GM21390 (cell line): ENCODE results near the gene FTHL17.
A peak's percentile ranks its signal among the peaks of the same experiment; 100 is the strongest.

ENCODE experiments used
- ATAC-seq: cut with Tn5 transposase; IDR thresholded peaks from one replicate; pipeline ENCODE4 v1.9.1; 2021; ENCODE audit not compliant: unreplicated experiment

FTHL17 gene

DNA sequence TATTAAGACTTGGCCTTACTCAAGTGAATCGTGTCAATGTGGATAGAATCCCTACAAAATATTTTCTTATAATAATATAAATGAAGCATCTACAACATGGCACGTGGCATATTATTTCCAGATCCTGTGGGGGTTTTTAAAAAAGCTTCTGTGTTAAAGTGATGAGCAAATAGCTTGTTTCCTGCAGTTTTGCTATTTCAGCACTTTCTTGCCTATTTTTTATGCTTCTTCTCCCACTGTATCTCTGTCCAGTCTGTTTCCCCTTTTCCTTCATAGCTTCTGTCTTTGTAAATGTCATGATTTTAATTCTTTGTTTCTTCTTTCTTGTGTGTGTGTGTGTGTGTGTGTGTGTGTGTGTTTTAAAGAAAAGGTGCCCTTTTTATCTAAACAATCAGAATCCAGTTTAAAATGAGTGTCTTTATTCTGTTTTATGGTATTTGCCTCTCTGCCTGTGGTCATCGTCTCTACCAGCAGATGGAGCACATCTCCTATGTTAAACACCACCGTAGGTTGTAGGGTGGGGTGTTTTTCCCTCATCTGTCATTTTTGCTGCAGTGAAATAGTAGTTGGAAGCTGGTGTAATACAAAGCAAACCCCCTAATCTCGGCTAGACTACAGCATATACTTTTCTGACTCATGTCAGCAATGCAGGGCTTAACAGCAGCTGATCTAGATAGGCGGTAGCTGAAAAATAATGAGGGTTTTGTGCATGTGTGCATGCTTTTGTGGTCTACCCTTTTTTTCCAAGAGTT, 33.1 kb downstream of the FTHL17 start:
- peak; percentile 83 for ATAC-seq

DNA sequence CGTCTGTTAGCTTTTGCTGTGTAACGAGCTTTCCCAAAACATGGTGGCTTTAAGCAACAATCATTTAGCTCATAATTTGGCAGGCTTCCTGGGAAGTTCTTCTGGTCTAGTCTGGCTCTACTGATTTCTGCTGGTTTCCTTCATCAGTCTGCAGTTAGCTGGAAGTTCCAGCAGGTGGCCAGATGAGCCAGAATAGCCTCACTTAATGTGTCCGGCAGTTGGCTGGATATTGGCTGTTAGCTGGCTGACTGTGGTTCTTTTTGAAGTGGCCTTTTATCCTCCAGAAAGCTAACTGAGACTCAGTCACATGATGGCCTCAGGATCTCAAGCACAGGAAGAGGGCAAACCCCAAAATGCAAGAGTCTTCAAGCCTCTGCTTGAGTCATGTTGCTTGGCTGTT, 34.9 kb downstream of the FTHL17 start:
- peak; percentile 74 for ATAC-seq

DNA sequence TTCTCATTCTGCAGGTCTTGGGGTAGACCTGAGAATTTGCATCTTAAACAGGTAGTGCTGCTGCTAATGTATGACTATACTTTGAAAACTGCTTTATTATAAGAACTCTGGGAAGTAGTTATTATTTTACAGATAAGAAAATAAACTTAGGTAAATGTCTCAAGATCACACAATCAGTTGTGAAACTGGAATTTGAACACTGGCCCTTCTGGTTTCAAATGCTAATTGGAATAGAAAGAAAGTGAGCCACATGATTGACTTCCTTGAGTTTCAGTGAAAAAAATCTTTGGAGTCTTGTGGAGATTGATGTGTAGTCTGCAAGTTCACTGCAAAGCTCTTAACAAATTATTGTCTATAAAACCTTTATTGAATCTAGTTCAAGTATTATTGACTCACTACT, 44.5 kb downstream of the FTHL17 start:
- no peak for ATAC-seq

DNA sequence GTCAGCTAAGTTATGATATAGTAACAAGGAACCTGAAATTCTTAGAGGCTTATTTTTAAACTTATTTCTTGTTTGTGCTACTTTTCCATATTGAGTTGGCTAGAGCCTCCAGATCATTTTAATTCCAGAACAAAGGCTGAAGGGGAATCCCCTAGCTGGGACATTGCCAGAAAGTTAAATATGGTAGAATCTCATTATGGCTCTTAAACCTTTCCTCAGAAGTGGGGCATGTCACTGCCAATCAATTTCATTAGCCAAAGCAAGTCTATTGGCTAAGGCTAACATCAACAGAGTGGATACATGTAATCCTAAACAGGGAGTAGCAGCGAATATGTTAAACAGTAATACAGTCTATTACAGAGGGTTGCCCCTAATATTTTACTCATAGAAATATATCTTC, 47.0 kb downstream of the FTHL17 start:
- no peak for ATAC-seq

DNA sequence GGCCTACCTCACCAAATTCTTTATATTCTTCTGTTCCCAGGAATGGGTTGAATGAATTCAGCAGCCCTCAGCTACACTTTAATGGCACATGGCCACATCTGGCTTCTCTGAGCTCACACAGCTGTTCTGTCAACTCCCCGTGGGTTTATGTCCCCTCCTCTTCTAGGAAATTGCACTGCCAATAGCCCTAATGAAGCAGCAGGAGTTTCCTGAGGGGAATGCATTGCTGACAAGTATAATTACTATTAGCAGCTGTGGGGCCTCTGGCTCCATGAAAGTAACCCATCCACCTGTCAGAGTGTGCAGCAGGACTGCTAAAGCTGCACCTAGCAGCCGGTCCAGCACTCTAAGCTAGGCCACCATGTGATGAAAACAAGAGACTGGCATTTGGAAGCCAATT, 50.3 kb downstream of the FTHL17 start:
- ATAC-seq, result no peak
